Neural progenitor cell (in vitro differentiated cells): Measurements from ENCODE around the gene TLR10. TPM values are rescaled to one million over a fixed set of nuclear protein-coding genes. Genes with fewer than 3 reads are reported as not detected.
A peak's percentile ranks its signal among the peaks of the same experiment; 100 is the strongest.

ENCODE experiments used
- DNase-seq: peaks from one replicate; pipeline ENCODE4 v3.0.0-alpha.2; 2016; ENCODE audit warnings: low spot score
- H2AFZ ChIP-seq: fragments of 200-600 bp; sonication (generic); replicated peaks from 2 replicates; pipeline ENCODE4 v1.6.1; 2016; ENCODE audit warnings: antibody characterized with exemption
- H3F3A ChIP-seq: fragments of 200-600 bp; sonication (generic); 2 replicates; pipeline ENCODE4 v1.6.1; 2016; ENCODE audit warnings: antibody characterized with exemption, low read depth
- H3K27ac ChIP-seq: fragments of 200-600 bp; sonication (generic); 2 replicates; pipeline ENCODE4 v1.5.1; 2016; ENCODE audit warnings: mild to moderate bottlenecking
- H3K27me3 ChIP-seq: fragments of 200-600 bp; sonication (generic); 2 replicates; pipeline ENCODE4 v1.6.1; 2016; ENCODE audit warnings: mild to moderate bottlenecking, moderate library complexity
- H3K36me3 ChIP-seq: fragments of 200-600 bp; sonication (generic); 2 replicates; pipeline ENCODE4 v1.5.1; 2016
- H3K4me1 ChIP-seq: fragments of 200-600 bp; sonication (generic); 2 replicates; pipeline ENCODE4 v1.6.1; 2016; ENCODE audit warnings: mixed run types
- H3K4me2 ChIP-seq: fragments of 200-600 bp; sonication (generic); 2 replicates; pipeline ENCODE4 v1.6.1; 2016
- H3K4me3 ChIP-seq: fragments of 200-600 bp; sonication (generic); 2 replicates; pipeline ENCODE4 v1.5.1; 2016
- H3K79me2 ChIP-seq: fragments of 200-600 bp; sonication (generic); 2 replicates; pipeline ENCODE4 v1.6.1; 2016; ENCODE audit warnings: low read depth
- H3K9ac ChIP-seq: fragments of 200-600 bp; sonication (generic); 2 replicates; pipeline ENCODE4 v1.6.1; 2016
- H3K9me3 ChIP-seq: fragments of 200-600 bp; sonication (generic); 2 replicates; pipeline ENCODE4 v1.5.1; 2016; ENCODE audit warnings: low read depth
- H4K20me1 ChIP-seq: fragments of 200-600 bp; sonication (generic); 2 replicates; pipeline ENCODE4 v1.6.1; 2016; ENCODE audit warnings: low read depth
- H3K27ac Mint-ChIP-seq: 3 replicates; pipeline ENCODE4 v1.8.0; 2021; ENCODE audit warnings: mixed read lengths
- H3K27me3 Mint-ChIP-seq: 2 replicates; pipeline ENCODE4 v1.8.0; 2022; ENCODE audit warnings: low read depth, mild to moderate bottlenecking, inconsistent platforms, moderate library complexity, mixed read lengths; ENCODE audit not compliant: insufficient read depth
- H3K36me3 Mint-ChIP-seq: 3 replicates; pipeline ENCODE4 v1.8.0; 2021; ENCODE audit warnings: mixed read lengths
- H3K4me1 Mint-ChIP-seq: 3 replicates; pipeline ENCODE4 v1.8.0; 2021; ENCODE audit warnings: mixed read lengths
- H3K4me3 Mint-ChIP-seq: 3 replicates; pipeline ENCODE4 v1.8.0; 2021; ENCODE audit warnings: mild to moderate bottlenecking, moderate library complexity, mixed read lengths
- H3K9me3 Mint-ChIP-seq: 3 replicates; pipeline ENCODE4 v1.8.0; 2020; ENCODE audit warnings: mixed read lengths
- CTCF ChIP-seq: fragments of 200-600 bp; sonication (generic); IDR thresholded peaks from 2 replicates; pipeline ENCODE4 v1.5.1; 2017; ENCODE audit warnings: antibody characterized with exemption, mild to moderate bottlenecking
- EZH2 ChIP-seq: fragments of 200-600 bp; sonication (generic); IDR thresholded peaks from 2 replicates; pipeline ENCODE4 v1.6.1; 2017; ENCODE audit warnings: antibody characterized with exemption, mild to moderate bottlenecking, moderate library complexity
- EZH2phosphoT487 ChIP-seq: fragments of 200-600 bp; sonication (generic); IDR thresholded peaks from 2 replicates; pipeline ENCODE4 v1.6.1; 2017; ENCODE audit warnings: antibody characterized with exemption
- small RNA-seq: library from RNA; depleted of rRNA; stranded (forward); fragments of <200 nt; gene quantifications from one replicate; pipeline ENCODE3, GENCODE V24; 2015
- total RNA-seq: library from RNA; depleted of rRNA; stranded (reverse); fragments of >200 nt; gene quantifications from 2 replicates; pipeline ENCODE4 v1.2.3, GENCODE V29; 2015; ENCODE audit warnings: low replicate concordance

TLR10 gene
- total RNA-seq, 1 donor from 2014 or later: not detected

DNA sequence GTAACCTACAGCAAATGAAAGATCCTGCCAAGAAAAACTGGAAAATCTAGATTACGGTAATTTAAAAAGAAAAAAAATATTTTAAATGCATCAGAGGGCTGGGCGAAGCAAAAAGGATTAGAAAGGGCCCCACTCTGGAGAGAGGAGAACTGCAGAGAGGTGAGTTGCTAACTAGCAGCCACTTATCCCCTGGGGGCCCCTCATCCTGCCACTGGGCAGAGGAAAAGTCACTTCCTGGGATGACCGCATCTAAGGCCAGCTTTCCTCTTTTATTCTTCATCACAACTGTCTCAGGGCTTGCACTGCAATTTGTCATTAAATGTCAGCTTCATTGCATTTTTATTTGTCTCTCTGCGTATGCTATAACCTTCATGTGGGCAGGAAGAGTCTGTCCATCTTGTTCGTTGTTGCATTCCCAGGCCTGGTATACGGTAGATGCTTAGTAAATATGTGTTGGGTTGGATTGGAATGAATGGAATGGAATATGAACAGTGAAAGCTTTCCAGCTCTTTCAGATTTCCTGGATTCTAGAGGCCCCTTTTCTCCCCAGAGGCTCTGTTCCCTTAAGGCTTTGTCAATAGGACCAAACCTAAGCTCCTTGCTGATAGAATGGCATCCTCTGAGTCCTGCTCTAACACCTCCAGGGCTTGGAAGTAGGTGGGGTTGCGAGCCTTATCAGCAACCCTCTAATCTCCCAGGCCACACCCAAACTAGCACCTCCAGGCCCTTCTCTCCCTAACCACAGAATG, 58.9 kb downstream of the TLR10 start:
- H3K4me3 ChIP-seq: no peak overlapping the region

GRCh38 chr4:38723114-38723513, 59.7 kb downstream of the TLR10 start:
- Histone ChIP-seq H3K36me3 (no peaks in the 10 kb centered on the region), H3K4me1 (no peaks in the 10 kb centered on the region), H3K79me2 (no peaks in the 10 kb centered on the region), H3K9ac (no peak overlapping the region), H3K4me2 (no peak overlapping the region), H3K4me3 (no peak overlapping the region), H3K9me3 (no peaks in the 10 kb centered on the region), H3K27me3 (no peaks in the 10 kb centered on the region), H2AFZ (no peak overlapping the region), H4K20me1 (no peaks in the 10 kb centered on the region), H3F3A (no peaks in the 10 kb centered on the region), H3K27ac (no peak overlapping the region)
- Mint-ChIP-seq H3K36me3 (no peaks in the 10 kb centered on the region), H3K4me3 (no peak overlapping the region), H3K27ac (no peak overlapping the region), H3K4me1 (peaks cover 11% of the 10 kb centered on the region), H3K9me3 (no peaks in the 10 kb centered on the region), H3K27me3 (peaks cover 6% of the 10 kb centered on the region)
- no peak for DNase-seq
- TF ChIP-seq EZH2: no peak
- no peak for TF ChIP-seq CTCF
- TF ChIP-seq EZH2phosphoT487: no peak

More for the DNA sequence above, 58.9 kb downstream of the TLR10 start:
- Mint-ChIP-seq H3K27ac (no peak overlapping the region), H3K27me3 (peaks cover 6% of the 10 kb centered on the region), H3K36me3 (no peaks in the 10 kb centered on the region), H3K9me3 (no peaks in the 10 kb centered on the region), H3K4me1 (peaks cover 16% of the 10 kb centered on the region), H3K4me3 (peak overlapping the region; percentile 50)
- peak; percentile 41 for DNase-seq
- H2AFZ ChIP-seq: no peak overlapping the region
- H3K27me3 ChIP-seq: no peaks in the 10 kb centered on the region
- no peak overlapping the region for H3K4me2 ChIP-seq
- no peaks in the 10 kb centered on the region for H4K20me1 ChIP-seq
- no peaks in the 10 kb centered on the region for H3K36me3 ChIP-seq
- H3K9me3 ChIP-seq: no peaks in the 10 kb centered on the region
- no peak overlapping the region for H3K9ac ChIP-seq
- no peaks in the 10 kb centered on the region for H3K4me1 ChIP-seq
- H3K27ac ChIP-seq: no peak overlapping the region
- no peak for TF ChIP-seq CTCF
- TF ChIP-seq EZH2: no peak
- no peak for TF ChIP-seq EZH2phosphoT487
- no peaks in the 10 kb centered on the region for H3K79me2 ChIP-seq
- no peaks in the 10 kb centered on the region for H3F3A ChIP-seq

Small RNA genes lying within 50 kb of the gene (small RNA-seq; reads per million reads assigned to genes)
- gene RNA5SP158: not detected

Other genes with a start within 250 kb of the TLR10 start
- 22.8 and 24.8 TPM in 2 replicates for gene KLF3, start 118.8 kb downstream of the TLR10 start, total RNA-seq
- gene TLR1, start 21.8 kb upstream of the TLR10 start, total RNA-seq: 0.03 TPM in 1 of 2 replicates, not detected in the other
- 0.06 and 0.07 TPM in 2 replicates for gene TLR6, start 73.8 kb upstream of the TLR10 start, total RNA-seq
- 5.1 and 7.4 TPM in 2 replicates for gene FAM114A1, start 84.8 kb upstream of the TLR10 start, total RNA-seq
- not detected in 2 replicates for gene TMEM156, start 249.4 kb upstream of the TLR10 start, total RNA-seq